IPS-NIHi11 (cell line): ENCODE measurements around the gene MRPS5.
"Not testable (repeated sequence)": the region's sequence is repeated elsewhere in the genome, so short reads cannot be mapped to it uniquely, and the experiment has no call there.

Source experiments
- DNase-seq: peaks from one replicate; pipeline ENCODE4 v3.0.0; 2012; ENCODE audit warnings: mixed read lengths, low spot score

Gene MRPS5

GRCh38 chr2:95047629-95048510 is 73.7 kb downstream of the MRPS5 start:
- DNase-seq = no peak

GRCh38 chr2:95046371-95047112 is 75.1 kb downstream of the MRPS5 start:
- no peak for DNase-seq

- DNase-seq = no peak
Measured at GRCh38 chr2:95044601-95045000, 77.0 kb downstream of the MRPS5 start.

GRCh38 chr2:95043300-95044093 is 78.1 kb downstream of the MRPS5 start:
- peak; percentile 68 for DNase-seq

- no peak for DNase-seq
Measured at GRCh38 chr2:95042472-95043271, 78.9 kb downstream of the MRPS5 start.

GRCh38 chr2:95041824-95042442 is 79.7 kb downstream of the MRPS5 start:
- no peak for DNase-seq

- DNase-seq = no peak
Measured at GRCh38 chr2:95041060-95041823, 80.4 kb downstream of the MRPS5 start.

- no peak for DNase-seq
Measured at GRCh38 chr2:95040426-95040825, 81.2 kb downstream of the MRPS5 start.

GRCh38 chr2:95039978-95040377 is 81.6 kb downstream of the MRPS5 start:
- DNase-seq = no peak

- DNase-seq = no peak
Measured at GRCh38 chr2:95039363-95039762, 82.2 kb downstream of the MRPS5 start.

GRCh38 chr2:95038635-95039298 is 82.8 kb downstream of the MRPS5 start:
- DNase-seq = no peak

- DNase-seq = not testable (repeated sequence)
Measured at GRCh38 chr2:95037841-95038585, 83.6 kb downstream of the MRPS5 start.

GRCh38 chr2:95037384-95037839 is 84.2 kb downstream of the MRPS5 start:
- DNase-seq = no peak

- DNase-seq = no peak
Measured at GRCh38 chr2:95036596-95037383, 84.8 kb downstream of the MRPS5 start.
